Measurements from ENCODE around the gene GPC5.

DNA sequence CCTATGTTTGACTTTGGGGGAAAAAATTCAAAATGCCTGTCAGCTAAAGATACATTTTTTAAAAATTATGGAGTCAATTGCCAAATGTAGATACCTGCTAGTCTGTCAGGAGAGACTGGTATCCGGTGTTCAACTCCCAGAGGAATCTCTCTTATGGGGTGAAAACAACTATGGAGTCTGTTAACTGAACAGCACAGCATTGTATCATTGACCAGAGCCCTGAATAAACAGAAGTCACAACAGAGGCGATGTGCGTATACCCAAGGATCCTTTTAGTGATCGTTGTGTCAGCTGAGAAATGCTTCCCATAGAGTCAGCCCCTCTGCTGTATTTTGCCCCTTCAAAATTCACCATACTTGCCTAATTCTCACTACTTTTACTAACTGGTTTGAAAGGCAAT lies 257.3 kb downstream of the GPC5 start:
- TF ChIP-seq, protein P1, sequence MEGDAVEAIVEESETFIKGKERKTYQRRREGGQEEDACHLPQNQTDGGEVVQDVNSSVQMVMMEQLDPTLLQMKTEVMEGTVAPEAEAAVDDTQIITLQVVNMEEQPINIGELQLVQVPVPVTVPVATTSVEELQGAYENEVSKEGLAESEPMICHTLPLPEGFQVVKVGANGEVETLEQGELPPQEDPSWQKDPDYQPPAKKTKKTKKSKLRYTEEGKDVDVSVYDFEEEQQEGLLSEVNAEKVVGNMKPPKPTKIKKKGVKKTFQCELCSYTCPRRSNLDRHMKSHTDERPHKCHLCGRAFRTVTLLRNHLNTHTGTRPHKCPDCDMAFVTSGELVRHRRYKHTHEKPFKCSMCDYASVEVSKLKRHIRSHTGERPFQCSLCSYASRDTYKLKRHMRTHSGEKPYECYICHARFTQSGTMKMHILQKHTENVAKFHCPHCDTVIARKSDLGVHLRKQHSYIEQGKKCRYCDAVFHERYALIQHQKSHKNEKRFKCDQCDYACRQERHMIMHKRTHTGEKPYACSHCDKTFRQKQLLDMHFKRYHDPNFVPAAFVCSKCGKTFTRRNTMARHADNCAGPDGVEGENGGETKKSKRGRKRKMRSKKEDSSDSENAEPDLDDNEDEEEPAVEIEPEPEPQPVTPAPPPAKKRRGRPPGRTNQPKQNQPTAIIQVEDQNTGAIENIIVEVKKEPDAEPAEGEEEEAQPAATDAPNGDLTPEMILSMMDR (conservative IDR thresholded peaks at IDR 0.05; ENCODE audit: low read depth, low read length), result no peak
- TF ChIP-seq EZH2 (IDR thresholded peaks at IDR 0.05; ENCODE audit: borderline replicate concordance, low read depth, low read length, poor library complexity, severe bottlenecking), result no peak

Data from A673 (cell line).